CD4-positive, alpha-beta T cell treated with Interleukin-15 for 1 hour (primary cell): Measurements from ENCODE around the gene PER2.
A peak's percentile ranks its signal among the peaks of the same experiment; 100 is the strongest.

Experiments
- DNase-seq: peaks from one replicate; pipeline ENCODE4 v3.0.0-alpha.2; 2020

Gene PER2

GRCh38 chr2:238244151-238244550 lies 44.3 kb downstream of the PER2 start:
- DNase-seq, result no peak

GRCh38 chr2:238243496-238244076 lies 44.8 kb downstream of the PER2 start:
- no peak for DNase-seq

GRCh38 chr2:238242731-238243495 lies 45.5 kb downstream of the PER2 start:
- no peak for DNase-seq

GRCh38 chr2:238241970-238242369 lies 46.4 kb downstream of the PER2 start:
- no peak for DNase-seq

- DNase-seq, result no peak
Measured at GRCh38 chr2:238240757-238241711, 47.4 kb downstream of the PER2 start.

- DNase-seq, result peak; percentile 80
Measured at GRCh38 chr2:238239863-238240756, 48.3 kb downstream of the PER2 start, which contains the start of gene HES6. HES6 (minus strand) TSS chr2:238240038; CDS start chr2:238239905, 133 bp downstream.

GRCh38 chr2:238239543-238239862 lies 48.9 kb downstream of the PER2 start:
- DNase-seq, result no peak

- peak; percentile 36 for DNase-seq
Measured at GRCh38 chr2:238238766-238239542, 49.5 kb downstream of the PER2 start.

- DNase-seq, result no peak
Measured at GRCh38 chr2:238238311-238238765, 50.1 kb downstream of the PER2 start.

GRCh38 chr2:238237431-238238135 lies 50.8 kb downstream of the PER2 start:
- no peak for DNase-seq

- DNase-seq, result no peak
Measured at GRCh38 chr2:238236571-238236970, 51.8 kb downstream of the PER2 start.

- DNase-seq, result no peak
Measured at GRCh38 chr2:238235856-238236255, 52.6 kb downstream of the PER2 start.

- DNase-seq, result no peak
Measured at GRCh38 chr2:238235331-238235732, 53.1 kb downstream of the PER2 start.

GRCh38 chr2:238233625-238234024 lies 54.8 kb downstream of the PER2 start:
- no peak for DNase-seq

GRCh38 chr2:238231809-238232208 lies 56.6 kb downstream of the PER2 start:
- no peak for DNase-seq

GRCh38 chr2:238231251-238231793 lies 57.1 kb downstream of the PER2 start:
- DNase-seq, result peak; percentile 84

GRCh38 chr2:238230699-238231098 lies 57.7 kb downstream of the PER2 start:
- DNase-seq, result no peak

- DNase-seq, result no peak
Measured at GRCh38 chr2:238228700-238229099, 59.7 kb downstream of the PER2 start.

GRCh38 chr2:238227587-238228032 lies 60.8 kb downstream of the PER2 start:
- DNase-seq, result no peak
